Adipocyte (in vitro differentiated cells): ENCODE measurements around the gene SRP72.
"Not testable (repeated sequence)": the region's sequence is repeated elsewhere in the genome, so short reads cannot be mapped to it uniquely, and the experiment has no call there.

ENCODE experiments used
- DNase-seq: peaks from one replicate; pipeline ENCODE4 v3.0.0-alpha.2; 2015; ENCODE audit warnings: low read depth
- H3K27me3 ChIP-seq: replicated peaks from 2 replicates; pipeline ENCODE4 v1.7.0; 2013; ENCODE audit warnings: mild to moderate bottlenecking, low read length, moderate library complexity; ENCODE audit not compliant: control insufficient read depth, insufficient read depth
- H3K36me3 ChIP-seq: 2 replicates; pipeline ENCODE4 v1.7.0; 2013; ENCODE audit warnings: low read length, mild to moderate bottlenecking, moderate library complexity; ENCODE audit not compliant: control insufficient read depth, insufficient read depth, severe bottlenecking
- H3K4me1 ChIP-seq: 2 replicates; pipeline ENCODE4 v1.7.0; 2013; ENCODE audit warnings: mild to moderate bottlenecking, low read length, moderate library complexity; ENCODE audit not compliant: control insufficient read depth, insufficient read depth
- H3K4me3 ChIP-seq: 2 replicates; pipeline ENCODE4 v1.7.0; 2013; ENCODE audit warnings: mild to moderate bottlenecking, low read length, moderate library complexity
- H3K9ac ChIP-seq: 2 replicates; pipeline ENCODE4 v1.7.0; 2013; ENCODE audit warnings: mild to moderate bottlenecking, low read length, moderate library complexity
- H3K9me3 ChIP-seq: 2 replicates; pipeline ENCODE4 v1.7.0; 2013; ENCODE audit warnings: mild to moderate bottlenecking, low read length, moderate library complexity; ENCODE audit not compliant: control insufficient read depth

Gene SRP72

DNA sequence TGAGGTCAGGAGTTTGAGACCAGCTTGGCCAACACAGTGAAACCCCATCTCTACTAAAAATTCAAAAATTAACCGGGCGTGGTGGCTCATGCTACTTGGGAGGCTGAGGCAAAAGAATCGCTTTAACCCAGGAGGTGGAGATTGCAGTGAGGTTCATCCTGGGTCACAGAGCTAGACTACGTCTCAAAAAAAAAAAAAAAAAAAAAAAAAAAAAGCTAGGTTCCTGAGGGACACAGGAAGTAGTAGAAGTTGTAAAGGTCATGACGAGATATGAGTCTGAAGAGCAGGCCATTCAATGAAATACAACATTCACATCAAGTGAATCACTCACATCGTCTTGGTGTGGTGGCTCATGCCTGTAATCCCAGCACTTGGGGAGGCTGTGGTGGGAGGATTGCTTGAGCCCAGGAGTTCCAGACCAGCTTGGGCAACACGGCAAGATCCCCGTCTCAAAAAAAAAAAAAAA lies 1.1 kb upstream of the SRP72 start:
- H3K9me3 ChIP-seq, H3K27me3 ChIP-seq: not testable (repeated sequence)
- peaks cover 29% of the 10 kb centered on the region for H3K4me1 ChIP-seq
- H3K9ac ChIP-seq, result peak overlapping the region; percentile 92
- H3K36me3 ChIP-seq, result peaks cover 24% of the 10 kb centered on the region
- DNase-seq, result peak; percentile 67
- H3K4me3 ChIP-seq, result peak overlapping the region; percentile 88

DNA sequence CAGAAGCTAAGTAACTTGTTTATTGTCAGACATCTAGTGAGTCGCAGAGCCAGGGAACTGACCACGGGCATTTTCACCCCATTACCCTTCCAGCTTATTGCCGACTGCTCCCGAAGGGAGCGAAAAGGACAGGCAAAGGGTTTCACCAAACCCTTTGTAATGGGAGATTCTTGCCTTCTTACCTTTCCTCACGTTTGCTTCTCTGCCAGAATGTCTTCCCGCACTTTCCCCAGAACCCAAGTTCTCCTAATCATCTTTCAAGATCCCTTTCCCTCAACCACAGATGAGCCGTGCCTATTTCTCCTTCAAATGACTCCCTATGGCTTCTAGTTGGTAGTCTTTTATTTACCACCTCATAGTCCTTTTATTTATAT lies 520 bp upstream of the SRP72 start:
- Histone ChIP-seq H3K4me3 (peak overlapping the region; percentile 88), H3K9me3 (no peaks in the 10 kb centered on the region), H3K4me1 (peaks cover 29% of the 10 kb centered on the region), H3K9ac (peak overlapping the region; percentile 92), H3K27me3 (no peaks in the 10 kb centered on the region), H3K36me3 (peaks cover 24% of the 10 kb centered on the region)
- peak; percentile 45 for DNase-seq

DNA sequence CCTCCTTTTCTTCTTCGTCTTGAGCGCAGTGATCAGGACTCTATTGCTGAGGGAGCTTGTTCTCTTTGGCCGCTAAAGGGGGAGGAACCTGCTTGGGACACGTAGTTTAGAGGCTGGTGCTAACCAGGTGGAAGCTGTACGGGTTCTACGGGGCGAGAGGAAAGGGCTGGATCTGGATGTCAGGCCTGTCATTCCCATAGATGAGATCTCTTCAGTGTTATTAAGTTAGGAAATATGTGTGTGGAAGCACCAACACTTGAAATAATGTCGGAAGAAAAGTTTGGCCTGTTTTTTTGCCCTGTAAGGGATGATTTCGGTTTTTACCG lies 643 bp downstream of the SRP72 start:
- Histone ChIP-seq H3K4me3 (peak overlapping the region; percentile 88), H3K27me3 (no peaks in the 10 kb centered on the region), H3K36me3 (peaks cover 25% of the 10 kb centered on the region), H3K9me3 (no peaks in the 10 kb centered on the region), H3K9ac (peak overlapping the region; percentile 92), H3K4me1 (peaks cover 29% of the 10 kb centered on the region)
- no peak for DNase-seq

DNA sequence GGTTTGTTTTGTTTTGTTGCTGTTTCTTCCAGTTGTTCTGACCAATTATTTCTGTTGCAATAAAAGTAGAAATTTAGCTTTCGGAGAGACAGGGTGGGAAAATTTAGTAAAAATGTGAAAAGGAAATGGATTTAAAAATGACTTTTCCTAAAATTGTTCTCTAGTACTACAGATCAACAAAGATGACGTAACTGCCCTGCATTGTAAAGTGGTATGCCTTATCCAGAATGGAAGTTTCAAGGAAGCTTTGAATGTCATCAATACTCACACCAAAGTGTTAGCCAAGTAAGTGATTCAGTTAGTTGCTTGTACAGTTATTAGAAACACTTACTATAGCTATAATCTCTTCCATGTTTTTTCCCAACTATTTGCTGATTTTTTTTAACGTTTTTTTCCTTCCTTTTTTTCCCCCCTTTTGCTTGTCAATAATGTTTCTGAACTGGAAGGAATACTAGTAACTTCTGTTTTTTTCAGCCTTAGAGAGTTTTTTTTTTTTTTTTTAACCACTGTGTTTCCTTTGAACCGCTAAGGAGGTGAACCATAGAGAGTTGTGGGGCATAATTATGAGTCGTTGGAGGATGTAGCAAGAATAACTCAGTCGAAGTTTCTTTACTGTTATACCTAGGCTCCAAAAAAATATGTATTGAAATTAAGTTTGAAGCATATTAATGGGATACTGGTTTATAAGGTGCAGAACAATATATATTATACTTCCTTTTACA lies 2.2 kb downstream of the SRP72 start:
- Histone ChIP-seq H3K27me3 (no peaks in the 10 kb centered on the region), H3K9me3 (no peaks in the 10 kb centered on the region), H3K9ac (no peak overlapping the region), H3K4me1 (peaks cover 29% of the 10 kb centered on the region), H3K36me3 (peaks cover 35% of the 10 kb centered on the region), H3K4me3 (peak overlapping the region; percentile 88)
- DNase-seq, result peak; percentile 7

DNA sequence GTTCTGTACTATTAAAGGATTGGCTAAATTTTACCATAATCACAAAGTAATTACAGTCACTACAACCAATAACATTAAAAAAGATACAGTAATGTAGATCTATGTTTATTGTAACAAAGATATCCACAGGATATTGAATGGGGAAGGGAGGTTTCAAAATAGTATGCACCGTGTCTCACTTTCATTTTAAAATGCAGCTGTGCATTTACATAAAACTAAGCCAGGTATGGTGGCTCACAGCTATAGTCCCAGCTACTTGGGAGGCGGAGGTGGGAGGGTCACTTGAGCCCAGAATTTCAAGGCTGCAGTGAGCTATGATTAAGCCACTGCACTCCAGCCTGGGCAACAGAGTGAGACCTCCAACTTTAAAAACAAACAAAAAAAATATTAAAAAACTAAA lies 8.5 kb downstream of the SRP72 start:
- no peak for DNase-seq
- Histone ChIP-seq H3K4me3 (no peak overlapping the region), H3K9me3 (no peaks in the 10 kb centered on the region), H3K36me3 (peaks cover 94% of the 10 kb centered on the region), H3K27me3 (no peaks in the 10 kb centered on the region), H3K9ac (no peak overlapping the region), H3K4me1 (no peaks in the 10 kb centered on the region)

DNA sequence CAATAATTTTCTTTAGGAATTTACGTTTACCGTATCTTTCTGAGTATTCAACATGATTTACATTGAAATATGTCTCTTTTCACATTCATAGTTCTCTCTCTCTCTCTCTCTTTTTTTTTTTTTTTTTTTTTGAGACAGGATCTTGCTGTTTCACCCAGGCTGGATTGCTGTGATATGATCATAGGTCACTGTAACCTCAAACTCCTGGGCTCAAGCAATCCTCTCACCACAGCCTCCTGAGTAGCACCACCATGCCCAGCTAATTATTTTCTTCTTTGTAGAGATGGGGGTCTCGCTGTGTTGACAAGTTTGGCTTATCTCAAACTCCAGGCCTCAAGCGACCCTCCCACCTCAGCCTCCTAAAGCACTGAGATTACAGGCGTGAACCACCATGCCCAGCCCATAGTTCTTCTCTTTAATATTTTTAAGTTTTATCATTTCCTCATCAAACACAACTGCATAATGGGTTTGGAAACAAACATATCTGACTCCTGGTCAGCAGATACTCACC lies 9.8 kb downstream of the SRP72 start:
- Histone ChIP-seq H3K36me3 (peaks cover 86% of the 10 kb centered on the region), H3K4me1 (no peaks in the 10 kb centered on the region)
- no peak for DNase-seq

DNA sequence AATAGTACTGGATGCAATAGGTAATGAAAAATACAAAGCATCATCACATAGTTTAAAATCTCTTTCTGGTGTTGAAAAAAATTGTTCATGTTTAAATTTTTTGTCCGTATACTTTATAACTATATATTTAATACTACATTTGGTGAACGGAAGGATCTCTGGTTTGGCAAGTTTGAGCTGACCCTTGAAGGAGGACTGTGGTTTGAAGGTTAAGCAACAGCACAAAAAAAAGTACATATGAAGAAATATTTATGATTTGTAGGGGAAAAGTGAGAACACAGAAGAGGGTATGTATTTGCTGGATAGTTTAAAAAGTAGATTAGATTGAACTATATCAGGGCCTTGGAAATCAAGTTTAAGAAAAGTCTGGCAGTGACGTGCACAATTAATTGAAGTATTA lies 13.3 kb downstream of the SRP72 start:
- no peaks in the 10 kb centered on the region for H3K9me3 ChIP-seq
- peaks cover 90% of the 10 kb centered on the region for H3K36me3 ChIP-seq

More for the DNA sequence above, 9.8 kb downstream of the SRP72 start:
- Histone ChIP-seq H3K4me3 (no peak overlapping the region), H3K9ac (no peak overlapping the region), H3K27me3 (no peaks in the 10 kb centered on the region), H3K9me3 (no peaks in the 10 kb centered on the region)

DNA sequence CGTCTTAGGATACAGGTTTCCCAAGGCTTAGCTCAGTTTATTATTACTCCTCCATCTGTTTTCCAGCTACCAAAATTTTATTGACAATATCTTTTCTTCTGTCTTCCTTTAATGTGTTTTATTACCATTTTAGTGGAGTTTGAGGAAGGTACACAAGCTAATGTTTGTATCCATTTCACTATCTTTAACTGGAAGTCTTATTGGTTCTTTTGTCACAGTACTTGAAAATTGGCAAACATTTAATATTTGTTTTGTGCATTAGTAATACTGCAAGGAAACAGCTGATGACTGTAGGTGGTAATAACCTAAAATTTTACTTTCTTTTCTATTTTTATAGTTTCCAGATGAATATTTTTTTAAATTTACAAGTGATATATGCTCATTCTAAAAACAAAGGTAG lies 28.8 kb downstream of the SRP72 start:
- H3K4me1 ChIP-seq, result peaks cover 11% of the 10 kb centered on the region
- no peak overlapping the region for H3K9ac ChIP-seq
- H3K4me3 ChIP-seq, result no peak overlapping the region
- H3K27me3 ChIP-seq, result no peaks in the 10 kb centered on the region
- peaks cover 81% of the 10 kb centered on the region for H3K36me3 ChIP-seq
- no peak for DNase-seq
- H3K9me3 ChIP-seq, result no peaks in the 10 kb centered on the region

More for the DNA sequence above, 13.3 kb downstream of the SRP72 start:
- DNase-seq, result no peak
- Histone ChIP-seq H3K9ac (no peak overlapping the region), H3K4me1 (no peaks in the 10 kb centered on the region), H3K27me3 (no peaks in the 10 kb centered on the region), H3K4me3 (peak overlapping the region; percentile 29)

DNA sequence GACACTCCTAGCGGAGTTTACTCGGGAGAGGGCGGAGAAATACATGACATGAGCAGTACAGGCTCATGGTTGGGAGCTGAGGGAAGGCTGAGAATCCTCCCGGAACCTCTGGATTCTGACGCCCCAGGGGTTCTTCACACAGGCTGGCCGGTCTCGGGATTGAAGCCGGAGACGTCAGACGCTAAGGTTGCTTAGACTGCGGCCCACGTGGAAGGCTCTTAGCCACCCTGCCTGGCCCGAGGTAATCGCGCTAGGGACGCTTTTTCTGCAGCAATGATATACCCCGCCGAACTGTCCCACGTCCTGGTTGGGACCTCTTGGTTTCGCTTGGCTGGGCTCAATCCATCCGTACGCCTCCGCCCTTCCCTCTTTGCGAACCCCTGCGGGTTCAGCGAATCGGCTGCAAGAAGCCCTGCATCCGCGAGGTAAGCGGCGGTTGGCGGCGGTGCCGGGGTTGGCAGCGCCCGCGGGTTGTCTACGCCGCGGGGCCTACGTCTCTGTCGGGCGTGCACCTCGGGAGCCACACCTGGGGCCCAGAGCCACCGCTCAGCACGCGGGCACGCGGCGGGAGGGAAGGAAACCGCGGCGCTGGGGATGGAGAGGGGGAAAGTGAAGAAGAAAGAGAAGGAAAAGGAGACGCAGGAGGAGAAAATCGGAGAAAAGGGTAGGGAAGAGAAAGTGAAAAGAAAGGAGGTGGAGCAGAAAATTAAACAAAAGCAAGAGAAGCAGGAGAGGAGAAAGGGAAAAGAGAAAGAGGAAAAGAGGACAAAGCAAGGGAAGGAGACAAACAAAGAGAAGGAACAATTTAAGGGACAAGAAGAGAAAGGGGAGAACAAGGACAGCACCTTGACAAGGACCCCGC lies 38.1 kb downstream of the SRP72 start, which contains the start of gene ARL9:
Gene ARL9 (plus strand): TSS at position 523 of the 862 bp plus-strand sequence. CDS start 72 bp downstream, at position 595.
- Histone ChIP-seq H3K36me3 (peaks cover 30% of the 10 kb centered on the region), H3K27me3 (no peaks in the 10 kb centered on the region), H3K9ac (peak within 1 kb of the TSS; percentile 58), H3K4me3 (peak within 1 kb of the TSS; percentile 88), H3K4me1 (peaks cover 7% of the 10 kb centered on the region), H3K9me3 (no peaks in the 10 kb centered on the region)
- DNase-seq, result peak; percentile 67

DNA sequence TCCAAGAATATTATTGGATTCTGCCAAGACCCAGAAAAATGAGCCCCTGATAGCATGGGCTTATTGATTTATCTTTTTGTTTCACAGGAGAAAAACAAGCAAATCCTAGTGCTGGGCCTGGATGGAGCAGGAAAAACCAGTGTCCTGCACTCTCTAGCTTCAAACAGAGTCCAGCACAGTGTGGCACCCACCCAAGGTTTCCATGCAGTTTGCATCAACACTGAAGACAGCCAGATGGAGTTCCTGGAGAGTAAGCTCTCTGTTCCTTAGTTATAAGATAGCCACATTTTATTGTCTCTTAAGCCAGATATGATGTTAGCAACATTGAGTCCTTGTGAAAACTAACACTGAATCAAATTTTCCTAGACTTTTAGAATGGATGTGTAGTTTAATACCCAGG lies 43.7 kb downstream of the SRP72 start:
- Histone ChIP-seq H3K9ac (no peak overlapping the region), H3K4me3 (no peak overlapping the region), H3K36me3 (no peaks in the 10 kb centered on the region), H3K4me1 (peaks cover 4% of the 10 kb centered on the region), H3K27me3 (no peaks in the 10 kb centered on the region), H3K9me3 (no peaks in the 10 kb centered on the region)
- no peak for DNase-seq

DNA sequence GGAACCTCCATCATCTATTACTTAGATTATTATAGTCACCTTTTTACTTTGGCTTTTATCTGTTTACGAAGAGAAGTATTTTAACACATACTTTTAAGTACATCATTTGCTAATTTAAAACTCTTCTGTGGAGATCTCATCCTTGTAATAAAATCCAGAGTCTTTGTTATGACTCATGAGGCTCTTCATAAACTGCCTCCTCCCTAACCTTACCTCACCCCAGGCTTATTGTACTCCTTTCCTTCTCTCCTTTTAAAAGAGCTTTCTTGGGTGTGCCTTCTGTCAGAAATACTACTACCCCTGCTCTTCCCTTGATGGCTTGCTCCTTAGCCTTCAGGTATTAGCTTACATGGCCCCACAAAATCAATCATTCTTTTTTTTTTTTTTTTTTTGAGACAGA lies 44.7 kb downstream of the SRP72 start:
- Histone ChIP-seq H3K27me3 (no peaks in the 10 kb centered on the region), H3K4me1 (no peaks in the 10 kb centered on the region), H3K36me3 (no peaks in the 10 kb centered on the region), H3K9me3 (no peaks in the 10 kb centered on the region), H3K9ac (no peak overlapping the region), H3K4me3 (no peak overlapping the region)
- peak; percentile 41 for DNase-seq
